Measurements from ENCODE around the gene RNF224. TPM values are rescaled to one million over a fixed set of nuclear protein-coding genes. Genes with fewer than 3 reads are reported as not detected.

Gene RNF224
- total and polyA plus RNA-seq, 2 of the 13 experiments (the other 11 are each of a cell fraction or from before 2014, with no cell fraction given) = 0.09 TPM; not detected in 1

DNA sequence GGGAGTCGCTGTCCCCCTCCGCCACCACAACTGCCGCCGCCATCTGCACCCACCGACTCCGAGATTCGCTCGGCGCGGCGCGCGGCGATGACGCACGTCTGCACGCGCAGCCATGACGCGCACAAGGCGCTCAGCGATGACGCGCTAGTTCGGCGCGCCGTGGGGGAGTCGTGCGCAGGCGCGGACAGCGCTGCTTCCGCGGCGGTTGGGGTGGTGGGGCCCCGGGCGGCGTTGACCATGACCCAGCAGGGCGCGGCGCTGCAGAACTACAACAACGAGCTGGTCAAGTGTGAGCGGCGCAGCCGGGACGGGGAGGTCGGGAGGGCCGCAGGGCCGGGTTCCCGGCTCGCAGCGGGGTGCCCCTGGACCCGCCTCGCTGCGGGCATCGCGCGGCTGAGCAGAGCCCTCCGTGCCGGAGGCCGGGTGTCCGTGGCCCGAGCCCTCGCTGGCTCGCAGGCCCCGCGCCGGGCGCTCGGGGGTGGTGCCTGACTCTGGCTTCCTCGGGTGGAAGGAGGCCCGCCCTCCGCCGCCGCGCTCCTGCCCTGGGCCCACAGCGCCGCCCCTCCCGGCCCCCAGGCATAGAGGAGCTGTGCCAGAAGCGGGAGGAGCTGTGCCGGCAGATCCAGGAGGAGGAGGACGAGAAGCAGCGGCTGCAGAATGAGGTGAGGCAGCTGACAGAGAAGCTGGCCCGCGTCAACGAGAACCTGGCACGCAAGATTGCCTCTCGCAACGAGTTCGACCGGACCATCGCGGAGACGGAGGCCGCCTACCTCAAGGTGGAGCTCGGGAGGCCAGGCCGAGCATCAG is 38.6 kb upstream of the RNF224 start, which contains the start of the genes ANAPC2 and SSNA1 (continued):
- TF ChIP-seq, protein P1, sequence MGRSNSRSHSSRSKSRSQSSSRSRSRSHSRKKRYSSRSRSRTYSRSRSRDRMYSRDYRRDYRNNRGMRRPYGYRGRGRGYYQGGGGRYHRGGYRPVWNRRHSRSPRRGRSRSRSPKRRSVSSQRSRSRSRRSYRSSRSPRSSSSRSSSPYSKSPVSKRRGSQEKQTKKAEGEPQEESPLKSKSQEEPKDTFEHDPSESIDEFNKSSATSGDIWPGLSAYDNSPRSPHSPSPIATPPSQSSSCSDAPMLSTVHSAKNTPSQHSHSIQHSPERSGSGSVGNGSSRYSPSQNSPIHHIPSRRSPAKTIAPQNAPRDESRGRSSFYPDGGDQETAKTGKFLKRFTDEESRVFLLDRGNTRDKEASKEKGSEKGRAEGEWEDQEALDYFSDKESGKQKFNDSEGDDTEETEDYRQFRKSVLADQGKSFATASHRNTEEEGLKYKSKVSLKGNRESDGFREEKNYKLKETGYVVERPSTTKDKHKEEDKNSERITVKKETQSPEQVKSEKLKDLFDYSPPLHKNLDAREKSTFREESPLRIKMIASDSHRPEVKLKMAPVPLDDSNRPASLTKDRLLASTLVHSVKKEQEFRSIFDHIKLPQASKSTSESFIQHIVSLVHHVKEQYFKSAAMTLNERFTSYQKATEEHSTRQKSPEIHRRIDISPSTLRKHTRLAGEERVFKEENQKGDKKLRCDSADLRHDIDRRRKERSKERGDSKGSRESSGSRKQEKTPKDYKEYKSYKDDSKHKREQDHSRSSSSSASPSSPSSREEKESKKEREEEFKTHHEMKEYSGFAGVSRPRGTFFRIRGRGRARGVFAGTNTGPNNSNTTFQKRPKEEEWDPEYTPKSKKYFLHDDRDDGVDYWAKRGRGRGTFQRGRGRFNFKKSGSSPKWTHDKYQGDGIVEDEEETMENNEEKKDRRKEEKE (IDR thresholded peaks at IDR 0.05) = no peak
- TF ChIP-seq KLF11 (CRISPR knock-in tag; IDR thresholded peaks at IDR 0.05) = 0 out of 2 replicates have a peak, but pooled peaks have one; percentile 25
- peak; percentile 46; the same call in 1 of the 2 replicates for TF ChIP-seq ZBTB7B (CRISPR knock-in tag; IDR thresholded peaks at IDR 0.05)
- TF ChIP-seq, protein P2, sequence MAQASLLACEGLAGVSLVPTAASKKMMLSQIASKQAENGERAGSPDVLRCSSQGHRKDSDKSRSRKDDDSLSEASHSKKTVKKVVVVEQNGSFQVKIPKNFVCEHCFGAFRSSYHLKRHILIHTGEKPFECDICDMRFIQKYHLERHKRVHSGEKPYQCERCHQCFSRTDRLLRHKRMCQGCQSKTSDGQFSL (CRISPR knock-in tag; IDR thresholded peaks at IDR 0.05) = peak; percentile 99
- no peak for TF ChIP-seq ZNF30 (CRISPR knock-in tag; IDR thresholded peaks at IDR 0.05)
- peak; percentile 45 for TF ChIP-seq RBM39 (IDR thresholded peaks at IDR 0.05; ENCODE audit: low read depth, low read length, poor library complexity, severe bottlenecking)
- TF ChIP-seq KDM1A (CRISPR knock-in tag; IDR thresholded peaks at IDR 0.05) = no peak; the same call in 1 of the 2 replicates
- TF ChIP-seq, protein P3, sequence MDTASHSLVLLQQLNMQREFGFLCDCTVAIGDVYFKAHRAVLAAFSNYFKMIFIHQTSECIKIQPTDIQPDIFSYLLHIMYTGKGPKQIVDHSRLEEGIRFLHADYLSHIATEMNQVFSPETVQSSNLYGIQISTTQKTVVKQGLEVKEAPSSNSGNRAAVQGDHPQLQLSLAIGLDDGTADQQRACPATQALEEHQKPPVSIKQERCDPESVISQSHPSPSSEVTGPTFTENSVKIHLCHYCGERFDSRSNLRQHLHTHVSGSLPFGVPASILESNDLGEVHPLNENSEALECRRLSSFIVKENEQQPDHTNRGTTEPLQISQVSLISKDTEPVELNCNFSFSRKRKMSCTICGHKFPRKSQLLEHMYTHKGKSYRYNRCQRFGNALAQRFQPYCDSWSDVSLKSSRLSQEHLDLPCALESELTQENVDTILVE (CRISPR knock-in tag; IDR thresholded peaks at IDR 0.05) = peak; percentile 68; the same call in 1 of the 2 replicates
- no peak for TF ChIP-seq REL (CRISPR knock-in tag; conservative IDR thresholded peaks at IDR 0.05)
- no peak for TF ChIP-seq ZNF20 (CRISPR knock-in tag; IDR thresholded peaks at IDR 0.05)
- TF ChIP-seq, protein P4, sequence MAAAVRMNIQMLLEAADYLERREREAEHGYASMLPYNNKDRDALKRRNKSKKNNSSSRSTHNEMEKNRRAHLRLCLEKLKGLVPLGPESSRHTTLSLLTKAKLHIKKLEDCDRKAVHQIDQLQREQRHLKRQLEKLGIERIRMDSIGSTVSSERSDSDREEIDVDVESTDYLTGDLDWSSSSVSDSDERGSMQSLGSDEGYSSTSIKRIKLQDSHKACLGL (CRISPR knock-in tag; IDR thresholded peaks at IDR 0.05) = peak; percentile 86
- TF ChIP-seq ZNF768 (CRISPR knock-in tag; IDR thresholded peaks at IDR 0.05) = peak; percentile 38; the same call in 1 of the 2 replicates
- TF ChIP-seq, protein P5, sequence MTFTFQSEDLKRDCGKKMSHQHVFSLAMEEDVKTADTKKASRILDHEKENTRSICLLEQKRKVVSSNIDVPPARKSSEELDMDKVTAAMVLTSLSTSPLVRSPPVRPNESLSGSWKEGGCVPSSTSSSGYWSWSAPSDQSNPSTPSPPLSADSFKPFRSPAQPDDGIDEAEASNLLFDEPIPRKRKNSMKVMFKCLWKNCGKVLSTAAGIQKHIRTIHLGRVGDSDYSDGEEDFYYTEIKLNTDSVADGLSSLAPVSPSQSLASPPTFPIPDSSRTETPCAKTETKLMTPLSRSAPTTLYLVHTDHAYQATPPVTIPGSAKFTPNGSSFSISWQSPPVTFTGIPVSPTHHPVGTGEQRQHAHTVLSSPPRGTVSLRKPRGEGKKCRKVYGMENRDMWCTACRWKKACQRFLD (CRISPR knock-in tag; IDR thresholded peaks at IDR 0.05; ENCODE audit: borderline replicate concordance) = no peak
- TF ChIP-seq STAG1 (CRISPR knock-in tag; IDR thresholded peaks at IDR 0.05) = peak; percentile 76
- no peak; the same call in 1 of the 2 replicates for TF ChIP-seq ZC3H4 (CRISPR knock-in tag; IDR thresholded peaks at IDR 0.05; ENCODE audit: borderline replicate concordance)
- 0 out of 2 replicates have a peak, but pooled peaks have one; percentile 47 for TF ChIP-seq RNF2 (conservative IDR thresholded peaks at IDR 0.05; ENCODE audit: low read depth)
- no peak for TF ChIP-seq MATR3 (CRISPR knock-in tag; IDR thresholded peaks at IDR 0.05)
- peak; percentile 84 for TF ChIP-seq SIN3A (IDR thresholded peaks at IDR 0.05; ENCODE audit: borderline replicate concordance, low read depth, low read length)
- TF ChIP-seq CAMTA2 (CRISPR knock-in tag; IDR thresholded peaks at IDR 0.05; ENCODE audit: borderline replicate concordance) = 0 out of 2 replicates have a peak, but pooled peaks have one; percentile 55
- peak; percentile 66 for TF ChIP-seq NFYC (CRISPR knock-in tag; IDR thresholded peaks at IDR 0.05)
- TF ChIP-seq REPIN1 (CRISPR knock-in tag; IDR thresholded peaks at IDR 0.05; ENCODE audit: borderline replicate concordance, low read depth) = peak; percentile 95
- TF ChIP-seq ZNF17 (CRISPR knock-in tag; IDR thresholded peaks at IDR 0.05) = no peak
- TF ChIP-seq TP53 (CRISPR knock-in tag; conservative IDR thresholded peaks at IDR 0.05) = peak; percentile 40; the same call in 1 of the 2 replicates
- no peak for TF ChIP-seq ZNF644 (CRISPR knock-in tag; IDR thresholded peaks at IDR 0.05; ENCODE audit: low read depth)
